ENCODE data around the gene CAMK4.

Gene CAMK4

GRCh38 chr5:111507276-111507675 is 283.1 kb downstream of the CAMK4 start:
- no peak for DNase-seq

- DNase-seq: no peak
Measured at GRCh38 chr5:111509119-111509518, 284.9 kb downstream of the CAMK4 start.

GRCh38 chr5:111511174-111511830 is 287.1 kb downstream of the CAMK4 start:
- DNase-seq: peak; percentile 40

GRCh38 chr5:111511831-111512374 is 287.7 kb downstream of the CAMK4 start:
- peak; percentile 43 for DNase-seq

- DNase-seq: peak; percentile 97
Measured at GRCh38 chr5:111512375-111513130, 288.4 kb downstream of the CAMK4 start, which contains the start of gene STARD4. Gene STARD4, minus strand, starts transcription at chr5:111512535. Its CDS starts 5,102 bp downstream, at chr5:111507433.

GRCh38 chr5:111513131-111513520 is 288.9 kb downstream of the CAMK4 start:
- no peak for DNase-seq

GRCh38 chr5:111514087-111514486 is 289.9 kb downstream of the CAMK4 start:
- no peak for DNase-seq

GRCh38 chr5:111517853-111518501 is 293.8 kb downstream of the CAMK4 start:
- DNase-seq: no peak

- DNase-seq: no peak
Measured at GRCh38 chr5:111518777-111519176, 294.6 kb downstream of the CAMK4 start.

GRCh38 chr5:111520908-111521307 is 296.7 kb downstream of the CAMK4 start:
- no peak for DNase-seq

GRCh38 chr5:111528056-111528455 is 303.9 kb downstream of the CAMK4 start:
- no peak for DNase-seq

- peak; percentile 83 for DNase-seq
Measured at GRCh38 chr5:111530298-111530740, 306.1 kb downstream of the CAMK4 start.

- no peak for DNase-seq
Measured at GRCh38 chr5:111532886-111533582, 308.9 kb downstream of the CAMK4 start.

- DNase-seq: no peak
Measured at GRCh38 chr5:111535879-111536549, 311.8 kb downstream of the CAMK4 start.

- DNase-seq: no peak
Measured at GRCh38 chr5:111537141-111538024, 313.2 kb downstream of the CAMK4 start.
